HCT116 (cell line): ENCODE results near the gene CDKL2. TPM values are rescaled to one million over a fixed set of nuclear protein-coding genes. Genes with fewer than 3 reads are reported as not detected.

Experiments used
- ATAC-seq: fragments of 200-7000 bp; cut with Tn5 transposase; 2 replicates; pipeline ENCODE4 v1.9.1; 2020; ENCODE audit warnings: mild to moderate bottlenecking, moderate library complexity
- BruUV-seq: library from RNA; stranded (reverse); fragments of 400-500 nt; replicated peaks from 2 replicates; lab custom pipeline; 2021; lab: Mats Ljungman, UMichigan
- CTCF ChIA-PET: fragments of 300-600 bp; sonication (Branson Sonifier 250); formaldehyde crosslinking; loops from one replicate; lab custom pipeline; 2021; ENCODE audit warnings: antibody characterized with exemption; lab: Charles Lee
- POLR2A ChIA-PET: fragments of 300-600, 350-600 bp; sonication (Branson Sonifier 250); formaldehyde crosslinking; loops from one replicate; lab custom pipeline; 2021; ENCODE audit warnings: antibody characterized with exemption; lab: Charles Lee
- RAD21 ChIA-PET, 2 experiments: fragments of 300-600 bp; sonication (Branson Sonifier 250); formaldehyde crosslinking; loops; one replicate each; lab custom pipeline; 2023; ENCODE audit warnings: low total read pairs in 2 of 2; ENCODE audit not compliant: uncharacterized antibody in 2 of 2, unreplicated experiment in 2 of 2, low non-redundant PET in 1 of 2; lab: Charles Lee
- DNase-seq: peaks from one replicate; pipeline ENCODE4 v3.0.0-alpha.2; 2010; ENCODE audit warnings: low read depth, low spot score
- H2AFZ ChIP-seq: fragments of 200-600 bp; shearing (Covaris generic), sonication (generic); 2 replicates; pipeline ENCODE4 v1.6.1; 2017; ENCODE audit warnings: low read depth, mixed run types, mixed read lengths, antibody characterized with exemption, low read length; ENCODE audit not compliant: poor library complexity, severe bottlenecking
- H3K27ac ChIP-seq: 2 replicates; pipeline ENCODE4 v1.5.1; 2012; ENCODE audit warnings: low read depth, low read length
- H3K27me3 ChIP-seq: fragments of 200-600 bp; sonication (generic); 2 replicates; pipeline ENCODE4 v1.6.1; 2016; ENCODE audit warnings: mixed run types, low read length, mixed read lengths; ENCODE audit not compliant: insufficient read depth
- H3K36me3 ChIP-seq, 2 experiments: fragments of 200-500 bp in 1 of 2; fragments of 200-600 bp in 1 of 2; sonication (Bioruptor generic) in 1 of 2; sonication (generic) in 1 of 2; 2 replicates each; pipeline versions ENCODE4 v1.5.1 to v1.6.1; 2014 to 2016; ENCODE audit warnings: low read length in 2 of 2, inconsistent platforms in 1 of 2, mixed read lengths in 1 of 2, mixed run types in 1 of 2; ENCODE audit not compliant: insufficient read depth in 2 of 2, control insufficient read depth in 1 of 2
- H3K4me1 ChIP-seq, 2 experiments: fragments of 200-600 bp in 1 of 2; sonication (generic) in 1 of 2; 2 replicates each; pipeline versions ENCODE4 v1.5.1 to v1.6.1; 2012 to 2017; ENCODE audit warnings: low read length in 2 of 2, inconsistent platforms in 1 of 2, mild to moderate bottlenecking in 1 of 2, mixed read lengths in 1 of 2, mixed run types in 1 of 2, moderate library complexity in 1 of 2; ENCODE audit not compliant: insufficient read depth in 2 of 2, control insufficient read depth in 1 of 2
- H3K4me2 ChIP-seq: fragments of 200-600 bp; sonication (generic); 2 replicates; pipeline ENCODE4 v1.6.1; 2017; ENCODE audit warnings: mixed run types, low read length, mixed read lengths
- H3K4me3 ChIP-seq, 2 experiments: fragments of 200-600 bp in 1 of 2; sonication (generic) in 1 of 2; replicated peaks in 1 of 2; 2 replicates each; pipeline ENCODE4 v1.5.1; 2011 to 2016; ENCODE audit warnings: low read length in 2 of 2, control low read depth in 1 of 2, low read depth in 1 of 2, mild to moderate bottlenecking in 1 of 2, mixed read lengths in 1 of 2, mixed run types in 1 of 2
- H3K79me2 ChIP-seq: fragments of 200-600 bp; sonication (generic); 2 replicates; pipeline ENCODE4 v1.6.1; 2017; ENCODE audit warnings: mild to moderate bottlenecking, mixed run types, low read length, moderate library complexity, mixed read lengths; ENCODE audit not compliant: insufficient read depth
- H3K9ac ChIP-seq: fragments of 200-600 bp; sonication (generic); 2 replicates; pipeline ENCODE4 v1.6.1; 2016; ENCODE audit warnings: low read length, mixed read lengths
- H3K9me2 ChIP-seq: fragments of 200-600 bp; sonication (generic), shearing (Covaris generic); 2 replicates; pipeline ENCODE4 v1.6.1; 2017; ENCODE audit warnings: mixed run types, mild to moderate bottlenecking, moderate library complexity; ENCODE audit not compliant: insufficient read depth
- H3K9me3 ChIP-seq, 2 experiments: fragments of 200-500 bp in 1 of 2; fragments of 200-600 bp in 1 of 2; sonication (Bioruptor generic) in 1 of 2; sonication (generic) in 1 of 2; 2 replicates each; pipeline ENCODE4 v1.6.1; 2014 to 2017; ENCODE audit warnings: low read length in 2 of 2, mixed read lengths in 2 of 2, inconsistent platforms in 1 of 2, low read depth in 1 of 2, mild to moderate bottlenecking in 1 of 2, mixed run types in 1 of 2, moderate library complexity in 1 of 2; ENCODE audit not compliant: control insufficient read depth in 1 of 2, insufficient read depth in 1 of 2
- H4K20me1 ChIP-seq: fragments of 200-600 bp; sonication (generic), shearing (Covaris generic); 2 replicates; pipeline ENCODE4 v1.6.1; 2017; ENCODE audit warnings: mixed run types, mild to moderate bottlenecking, moderate library complexity; ENCODE audit not compliant: insufficient read depth
- EGR1 ChIP-seq: IDR thresholded peaks from 2 replicates; pipeline ENCODE4 v1.6.1; 2012; ENCODE audit warnings: low read depth
- EZH2 ChIP-seq: fragments of 200-600 bp; sonication (generic); IDR thresholded peaks from 2 replicates; pipeline ENCODE4 v1.6.1; 2017; ENCODE audit warnings: antibody characterized with exemption, mixed run types
- FOSL1 ChIP-seq: IDR thresholded peaks from 2 replicates; pipeline ENCODE4 v1.6.1; 2012; ENCODE audit warnings: low read depth
- JUND ChIP-seq: IDR thresholded peaks from 2 replicates; pipeline ENCODE4 v1.6.1; 2012
- POLR2A ChIP-seq: IDR thresholded peaks from 2 replicates; pipeline ENCODE4 v1.7.0; 2011; ENCODE audit warnings: borderline replicate concordance; ENCODE audit not compliant: insufficient read depth, insufficient read length; ENCODE audit errors: extremely low read depth
- POLR2AphosphoS5 ChIP-seq: IDR thresholded peaks from 2 replicates; pipeline ENCODE4 v1.6.1; 2011; ENCODE audit warnings: mild to moderate bottlenecking, low read depth, low read length, moderate library complexity
- RAD21 ChIP-seq: IDR thresholded peaks from 2 replicates; pipeline ENCODE4 v1.6.1; 2012; ENCODE audit warnings: low read depth, mild to moderate bottlenecking
- SP1 ChIP-seq: IDR thresholded peaks from 2 replicates; pipeline ENCODE4 v1.6.1; 2012; ENCODE audit warnings: low read depth
- SRF ChIP-seq: IDR thresholded peaks from 2 replicates; pipeline ENCODE4 v1.6.1; 2012; ENCODE audit warnings: low read depth
- TCF7L2 ChIP-seq: IDR thresholded peaks from 2 replicates; pipeline ENCODE4 v1.7.0; 2011; ENCODE audit warnings: borderline replicate concordance, inconsistent platforms; ENCODE audit not compliant: insufficient read depth, insufficient read length; ENCODE audit errors: extremely low read depth
- intact Hi-C: fragments of 100-400 bp; cut with micrococcal nuclease; formaldehyde crosslinking; loops from 2 replicates; pipeline ENCODE4 v1.10.0; 2022
- total RNA-seq: library from RNA; stranded (reverse); gene quantifications from one replicate; pipeline ENCODE4 v1.2.1, GENCODE V29; 2021; ENCODE audit not compliant: unreplicated experiment
- TF ChIP-seq, protein P1 (sequence below): IDR thresholded peaks from 2 replicates; pipeline ENCODE4 v1.6.1; 2011; ENCODE audit warnings: mild to moderate bottlenecking, low read length, moderate library complexity; ENCODE audit not compliant: insufficient replicate concordance; ENCODE audit errors: extremely low read depth

CDKL2 gene
- total RNA-seq, 1 experiment from 2014 or later: 1.2 TPM

- no peaks in the 10 kb centered on the region for H3K27me3 ChIP-seq
- ATAC-seq (no peak), DNase-seq (no peak)
- intact Hi-C loops: no loop called here
- POLR2A ChIA-PET: no interaction called here
- H3K9me2 ChIP-seq: no peaks in the 10 kb centered on the region; the same call in 1 of the 2 replicates
- TF ChIP-seq JUND (no peak), EGR1 (no peak), SRF (no peak)
- TF ChIP-seq, protein P1, sequence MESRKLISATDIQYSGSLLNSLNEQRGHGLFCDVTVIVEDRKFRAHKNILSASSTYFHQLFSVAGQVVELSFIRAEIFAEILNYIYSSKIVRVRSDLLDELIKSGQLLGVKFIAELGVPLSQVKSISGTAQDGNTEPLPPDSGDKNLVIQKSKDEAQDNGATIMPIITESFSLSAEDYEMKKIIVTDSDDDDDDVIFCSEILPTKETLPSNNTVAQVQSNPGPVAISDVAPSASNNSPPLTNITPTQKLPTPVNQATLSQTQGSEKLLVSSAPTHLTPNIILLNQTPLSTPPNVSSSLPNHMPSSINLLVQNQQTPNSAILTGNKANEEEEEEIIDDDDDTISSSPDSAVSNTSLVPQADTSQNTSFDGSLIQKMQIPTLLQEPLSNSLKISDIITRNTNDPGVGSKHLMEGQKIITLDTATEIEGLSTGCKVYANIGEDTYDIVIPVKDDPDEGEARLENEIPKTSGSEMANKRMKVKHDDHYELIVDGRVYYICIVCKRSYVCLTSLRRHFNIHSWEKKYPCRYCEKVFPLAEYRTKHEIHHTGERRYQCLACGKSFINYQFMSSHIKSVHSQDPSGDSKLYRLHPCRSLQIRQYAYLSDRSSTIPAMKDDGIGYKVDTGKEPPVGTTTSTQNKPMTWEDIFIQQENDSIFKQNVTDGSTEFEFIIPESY: no peak
- no peaks in the 10 kb centered on the region for H3K79me2 ChIP-seq
- CTCF ChIA-PET: no interaction called here
- H3K4me1 ChIP-seq: no peaks in the 10 kb centered on the region
- H2AFZ ChIP-seq: no peak overlapping the region
- no peak overlapping the region for H3K4me2 ChIP-seq
- no peak overlapping the region for H3K4me3 ChIP-seq
- RAD21 ChIA-PET: no interaction called here
- H4K20me1 ChIP-seq: no peaks in the 10 kb centered on the region
- H3K27ac ChIP-seq: no peak overlapping the region
- no peaks in the 10 kb centered on the region for H3K36me3 ChIP-seq
- H3K9me3 ChIP-seq: no peaks in the 10 kb centered on the region
- no peak overlapping the region for H3K9ac ChIP-seq
- no TSS peak for BruUV-seq
These were observed 31.9 kb downstream of the CDKL2 start for GRCh38 chr4:75598390-75598789.

- Histone ChIP-seq H3K36me3 (no peaks in the 10 kb centered on the region), H4K20me1 (no peaks in the 10 kb centered on the region), H2AFZ (no peak overlapping the region), H3K27ac (no peak overlapping the region), H3K9ac (no peak overlapping the region), H3K4me1 (no peaks in the 10 kb centered on the region), H3K9me3 (no peaks in the 10 kb centered on the region), H3K27me3 (no peaks in the 10 kb centered on the region), H3K79me2 (no peaks in the 10 kb centered on the region), H3K4me2 (no peak overlapping the region), H3K9me2 (no peaks in the 10 kb centered on the region; the same call in 1 of the 2 replicates), H3K4me3 (no peak overlapping the region)
- ATAC-seq (no peak), DNase-seq (no peak)
- ChIA-PET POLR2A (no interaction called here), CTCF (no interaction called here), RAD21 (no interaction called here)
- BruUV-seq: no TSS peak
- no peak for TF ChIP-seq RAD21
- no peak for TF ChIP-seq FOSL1
- no peak for TF ChIP-seq POLR2A
- TF ChIP-seq TCF7L2: no peak
- TF ChIP-seq JUND: no peak
- no peak for TF ChIP-seq SP1
- no peak for TF ChIP-seq POLR2AphosphoS5
- no peak for TF ChIP-seq EZH2
- intact Hi-C loops: no loop called here
These were observed 34.3 kb downstream of the CDKL2 start for GRCh38 chr4:75596061-75596460.
